ENCODE measurements around the gene ZSWIM4. TPM values are rescaled to one million over a fixed set of nuclear protein-coding genes. Genes with fewer than 3 reads are reported as not detected.
A peak's percentile ranks its signal among the peaks of the same experiment; 100 is the strongest.

The ZSWIM4 gene
- total RNA-seq, 1 experiment from 2014 or later = 9.8 TPM

DNA sequence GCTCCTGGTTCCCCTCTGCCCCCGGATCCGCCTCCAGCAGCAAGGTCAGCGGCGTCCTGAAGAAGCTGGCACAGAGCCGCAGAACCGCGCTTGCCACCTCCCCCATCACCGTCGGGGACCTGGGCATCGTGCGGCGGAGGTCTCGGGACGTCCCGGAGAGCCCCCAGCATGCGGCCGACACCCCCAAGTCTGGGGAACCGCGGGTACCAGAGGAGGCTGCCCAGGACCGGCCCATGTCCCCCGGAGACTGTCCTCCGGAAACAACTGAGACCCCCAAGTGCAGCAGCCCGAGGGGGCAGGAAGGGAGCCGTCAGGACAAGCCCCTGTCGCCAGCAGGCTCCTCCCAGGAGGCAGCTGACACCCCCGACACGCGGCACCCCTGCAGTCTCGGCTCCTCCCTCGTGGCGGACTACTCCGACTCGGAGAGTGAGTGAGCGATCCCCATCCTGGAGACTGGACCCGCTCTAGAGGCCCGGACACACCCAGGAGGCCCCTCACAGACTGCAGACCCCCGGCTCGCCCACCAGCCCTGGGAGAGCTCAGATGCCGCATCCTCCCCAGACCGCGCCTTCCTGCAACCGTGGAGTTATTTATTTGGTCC, 32.5 kb upstream of the ZSWIM4 start:
- intact Hi-C loops (cut with micrococcal nuclease; ENCODE audit: unreplicated experiment) = no loop called here
- POLR2A ChIA-PET (ENCODE audit: low non-redundant PET) = no interaction called here
- no peak for DNase-seq (ENCODE audit: low spot score)
- H3K27ac ChIP-seq (ENCODE audit: low read depth, low read length, poor library complexity, severe bottlenecking) = no peak overlapping the region
- peaks cover 40% of the 10 kb centered on the region for H3K36me3 ChIP-seq (ENCODE audit: insufficient read depth, low read length, poor library complexity, severe bottlenecking)
- H3K9me3 ChIP-seq (ENCODE audit: low read depth, low read length, poor library complexity, severe bottlenecking) = no peaks in the 10 kb centered on the region
- no peaks in the 10 kb centered on the region for H3K27me3 ChIP-seq (replicated peaks; ENCODE audit: insufficient read depth, low read depth, low read length, poor library complexity)
- CTCF ChIA-PET = no interaction called here
- BruUV-seq (replicated peaks) = no TSS peak
- H3K4me1 ChIP-seq (ENCODE audit: insufficient read depth, low read length, poor library complexity, severe bottlenecking) = peaks cover 10% of the 10 kb centered on the region
- TF ChIP-seq, protein P1, sequence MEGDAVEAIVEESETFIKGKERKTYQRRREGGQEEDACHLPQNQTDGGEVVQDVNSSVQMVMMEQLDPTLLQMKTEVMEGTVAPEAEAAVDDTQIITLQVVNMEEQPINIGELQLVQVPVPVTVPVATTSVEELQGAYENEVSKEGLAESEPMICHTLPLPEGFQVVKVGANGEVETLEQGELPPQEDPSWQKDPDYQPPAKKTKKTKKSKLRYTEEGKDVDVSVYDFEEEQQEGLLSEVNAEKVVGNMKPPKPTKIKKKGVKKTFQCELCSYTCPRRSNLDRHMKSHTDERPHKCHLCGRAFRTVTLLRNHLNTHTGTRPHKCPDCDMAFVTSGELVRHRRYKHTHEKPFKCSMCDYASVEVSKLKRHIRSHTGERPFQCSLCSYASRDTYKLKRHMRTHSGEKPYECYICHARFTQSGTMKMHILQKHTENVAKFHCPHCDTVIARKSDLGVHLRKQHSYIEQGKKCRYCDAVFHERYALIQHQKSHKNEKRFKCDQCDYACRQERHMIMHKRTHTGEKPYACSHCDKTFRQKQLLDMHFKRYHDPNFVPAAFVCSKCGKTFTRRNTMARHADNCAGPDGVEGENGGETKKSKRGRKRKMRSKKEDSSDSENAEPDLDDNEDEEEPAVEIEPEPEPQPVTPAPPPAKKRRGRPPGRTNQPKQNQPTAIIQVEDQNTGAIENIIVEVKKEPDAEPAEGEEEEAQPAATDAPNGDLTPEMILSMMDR (conservative IDR thresholded peaks at IDR 0.05; ENCODE audit: low read depth, low read length) = no peak
- TF ChIP-seq EZH2 (IDR thresholded peaks at IDR 0.05; ENCODE audit: borderline replicate concordance, low read depth, low read length, poor library complexity, severe bottlenecking) = no peak
- no peak overlapping the region for H3K4me3 ChIP-seq (ENCODE audit: low read depth, low read length, poor library complexity, severe bottlenecking)

DNA sequence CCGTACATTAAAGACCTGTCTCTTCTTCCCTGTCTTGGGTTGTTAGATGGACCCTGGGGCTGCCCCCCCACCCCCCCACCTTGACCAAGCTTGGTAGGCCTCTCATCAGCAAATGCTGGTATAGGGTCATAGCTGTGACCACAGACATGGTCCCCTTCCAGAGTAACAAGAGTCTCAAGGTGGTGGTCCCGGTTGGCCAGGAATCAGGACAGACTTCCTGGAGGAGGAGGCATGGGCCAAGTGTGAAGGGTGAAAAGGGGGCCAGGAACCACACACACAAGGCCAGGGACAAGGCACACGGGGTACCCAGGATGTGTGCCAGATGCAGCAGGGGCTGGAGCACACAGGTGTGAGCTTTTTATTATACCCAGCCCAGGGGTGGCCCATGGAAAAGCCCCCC, 32.0 kb upstream of the ZSWIM4 start:
- ChIA-PET CTCF (no interaction called here), POLR2A (ENCODE audit: low non-redundant PET) (interaction anchor here (0.6 kb wide), 1 partner anchor 32 kb away, joined by 4 read pairs; no protein-coding TSS in a partner anchor)
- H3K9me3 ChIP-seq (ENCODE audit: low read depth, low read length, poor library complexity, severe bottlenecking) = no peaks in the 10 kb centered on the region
- no peak for DNase-seq (ENCODE audit: low spot score)
- intact Hi-C loops (cut with micrococcal nuclease; ENCODE audit: unreplicated experiment) = no loop called here
- H3K27me3 ChIP-seq (replicated peaks; ENCODE audit: insufficient read depth, low read depth, low read length, poor library complexity) = no peaks in the 10 kb centered on the region
- BruUV-seq (replicated peaks) = no TSS peak
- H3K27ac ChIP-seq (ENCODE audit: low read depth, low read length, poor library complexity, severe bottlenecking) = no peak overlapping the region
- H3K4me1 ChIP-seq (ENCODE audit: insufficient read depth, low read length, poor library complexity, severe bottlenecking) = peaks cover 10% of the 10 kb centered on the region
- H3K4me3 ChIP-seq (ENCODE audit: low read depth, low read length, poor library complexity, severe bottlenecking) = no peak overlapping the region
- TF ChIP-seq EZH2 (IDR thresholded peaks at IDR 0.05; ENCODE audit: borderline replicate concordance, low read depth, low read length, poor library complexity, severe bottlenecking) = no peak
- TF ChIP-seq, protein P1 (conservative IDR thresholded peaks at IDR 0.05; ENCODE audit: low read depth, low read length) = no peak
- peaks cover 39% of the 10 kb centered on the region for H3K36me3 ChIP-seq (ENCODE audit: insufficient read depth, low read length, poor library complexity, severe bottlenecking)

DNA sequence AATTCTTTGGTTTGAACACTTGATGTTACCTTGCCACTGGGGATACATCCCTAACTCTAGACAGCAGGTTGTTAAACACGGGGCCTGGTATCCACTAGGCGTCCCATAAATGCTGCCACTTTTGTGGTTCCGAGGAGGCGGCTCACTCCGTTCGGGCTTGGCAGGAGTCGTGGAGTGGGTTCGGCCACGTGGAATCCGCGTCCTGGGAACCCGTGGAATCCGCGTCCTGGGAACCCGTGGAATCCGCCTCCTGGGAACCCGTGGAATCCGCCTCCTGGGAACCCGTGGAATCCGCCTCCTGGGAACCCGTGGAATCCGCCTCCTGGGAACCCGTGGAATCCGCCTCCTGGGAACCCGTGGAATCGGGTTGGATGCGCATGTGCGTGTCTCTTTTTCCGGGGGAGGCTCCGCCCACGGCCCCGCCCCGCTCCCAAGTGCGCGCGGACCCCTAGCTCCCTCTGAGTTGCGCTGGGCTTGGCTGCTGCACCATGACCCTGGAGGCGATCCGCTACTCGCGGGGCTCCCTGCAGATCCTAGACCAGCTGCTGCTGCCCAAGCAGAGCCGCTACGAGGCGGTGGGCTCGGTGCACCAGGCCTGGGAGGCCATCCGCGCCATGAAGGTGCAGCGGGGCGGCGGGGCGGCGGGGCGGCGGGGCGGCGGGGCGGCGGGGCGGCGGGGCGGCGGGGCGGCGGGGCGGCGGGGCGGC, 31.0 kb upstream of the ZSWIM4 start, which contains the start of gene MRI1:
MRI1 (plus strand) TSS at position 422 of the 707 bp plus-strand sequence; CDS start at position 489, 67 bp downstream.
- TF ChIP-seq, protein P1 (conservative IDR thresholded peaks at IDR 0.05; ENCODE audit: low read depth, low read length) = no peak
- Histone ChIP-seq H3K36me3 (ENCODE audit: insufficient read depth, low read length, poor library complexity, severe bottlenecking) (peaks cover 42% of the 10 kb centered on the region), H3K27me3 (replicated peaks; ENCODE audit: insufficient read depth, low read depth, low read length, poor library complexity) (no peaks in the 10 kb centered on the region), H3K9me3 (ENCODE audit: low read depth, low read length, poor library complexity, severe bottlenecking) (no peaks in the 10 kb centered on the region), H3K4me1 (ENCODE audit: insufficient read depth, low read length, poor library complexity, severe bottlenecking) (peaks cover 10% of the 10 kb centered on the region), H3K27ac (ENCODE audit: low read depth, low read length, poor library complexity, severe bottlenecking) (peak within 1 kb of the TSS; percentile 83), H3K4me3 (ENCODE audit: low read depth, low read length, poor library complexity, severe bottlenecking) (peak within 1 kb of the TSS; percentile 74)
- no TSS peak for BruUV-seq (replicated peaks)
- DNase-seq (ENCODE audit: low spot score) = peak; percentile 86
- ChIA-PET POLR2A (ENCODE audit: low non-redundant PET) (interaction anchor here (0.6 kb wide), 1 partner anchor 471 kb away, joined by 4 read pairs; no protein-coding TSS in a partner anchor), CTCF (no interaction called here)
- intact Hi-C loops (cut with micrococcal nuclease; ENCODE audit: unreplicated experiment) = no loop called here
